GM08714 (cell line): ENCODE results near the gene SHPK.
"Not testable (repeated sequence)": the region's sequence is repeated elsewhere in the genome, so short reads cannot be mapped to it uniquely, and the experiment has no call there.

Source experiments
- H3K4me3 ChIP-seq: fragments of 200-500 bp; sonication (Bioruptor generic); 2 replicates; pipeline ENCODE4 v1.5.1; 2014; ENCODE audit warnings: mild to moderate bottlenecking, low read length, inconsistent platforms
- ZNF274 ChIP-seq: IDR thresholded peaks from 2 replicates; pipeline ENCODE4 v1.6.1; 2012; ENCODE audit warnings: mild to moderate bottlenecking, low read depth, low read length

Gene SHPK

DNA sequence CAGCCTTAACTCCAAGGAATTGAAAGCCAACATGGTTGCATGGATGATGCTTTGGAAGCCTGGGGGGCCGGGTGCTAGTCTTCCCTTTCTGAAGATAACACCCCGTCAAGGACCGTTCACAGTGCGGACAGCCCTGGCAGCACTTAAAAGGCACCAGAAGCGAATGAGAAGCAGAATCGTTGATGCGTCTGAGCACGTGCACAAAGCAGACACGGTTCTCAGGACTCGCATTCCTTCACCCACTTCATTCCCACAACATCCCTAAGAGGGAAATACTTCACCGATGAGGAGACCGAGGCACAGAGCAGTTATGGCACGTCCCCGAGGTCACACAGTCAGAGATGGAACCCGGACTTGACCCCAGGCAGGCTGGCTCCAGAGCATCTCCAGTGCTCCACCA lies 41.1 kb downstream of the SHPK start:
- no peak for TF ChIP-seq ZNF274

DNA sequence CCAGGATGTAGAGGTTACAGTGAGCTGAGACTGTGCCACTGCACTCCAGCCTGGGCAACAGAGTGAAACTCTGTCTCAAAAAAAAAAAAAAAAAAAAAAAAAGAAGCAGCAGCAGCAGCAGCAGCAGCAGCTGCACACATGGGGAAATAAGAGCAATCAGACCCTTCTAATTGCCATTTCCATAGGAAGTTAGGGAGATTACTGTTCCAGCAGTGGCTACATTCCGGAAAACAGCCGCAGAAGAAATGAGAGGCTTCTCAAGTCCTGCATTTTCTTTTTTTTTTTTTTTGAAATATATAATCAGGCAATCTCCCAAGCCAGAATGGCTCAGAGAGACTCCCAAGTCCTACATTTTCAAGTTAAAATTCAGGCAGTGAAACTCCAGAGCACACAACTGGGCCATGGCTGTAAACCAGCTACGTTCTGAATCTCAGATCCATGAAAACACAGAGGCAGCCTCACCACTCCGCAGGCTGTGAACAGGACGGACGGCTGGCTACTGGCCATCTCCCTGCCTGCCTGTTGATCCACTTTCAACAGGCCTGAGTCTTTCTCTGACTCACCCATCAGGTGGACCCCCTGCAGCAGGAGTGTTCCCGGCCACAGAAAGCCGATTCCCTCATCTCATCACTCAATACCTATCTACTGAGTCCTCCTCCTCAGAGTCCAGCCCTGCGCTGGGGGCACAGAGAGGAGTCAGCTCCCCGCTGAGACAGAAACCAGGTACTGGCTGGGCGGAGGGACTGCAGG lies 41.8 kb downstream of the SHPK start:
- no peak for TF ChIP-seq ZNF274
- H3K4me3 ChIP-seq, result no peak overlapping the region

More for the DNA sequence above, 41.1 kb downstream of the SHPK start:
- H3K4me3 ChIP-seq, result no peak overlapping the region

DNA sequence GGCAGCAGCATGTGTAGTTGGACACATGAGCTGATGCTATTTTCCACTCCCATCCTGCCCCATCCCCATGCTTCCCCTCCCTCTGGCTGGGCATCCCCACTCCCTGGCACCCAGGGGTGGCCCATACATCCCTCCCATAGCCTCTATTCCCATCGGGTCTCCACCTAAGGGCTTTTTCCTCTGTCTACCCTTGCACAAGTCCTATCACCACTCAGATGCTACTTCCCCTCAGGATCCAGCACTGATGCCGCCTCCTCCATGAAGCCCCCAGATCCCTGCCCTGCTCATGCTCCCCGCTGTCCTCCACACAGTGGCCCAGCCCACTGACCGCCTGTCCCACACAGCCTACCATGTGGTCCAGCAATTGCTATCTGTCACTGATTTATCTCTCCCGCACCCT lies 42.7 kb downstream of the SHPK start:
- no peak for TF ChIP-seq ZNF274
- no peak overlapping the region for H3K4me3 ChIP-seq

DNA sequence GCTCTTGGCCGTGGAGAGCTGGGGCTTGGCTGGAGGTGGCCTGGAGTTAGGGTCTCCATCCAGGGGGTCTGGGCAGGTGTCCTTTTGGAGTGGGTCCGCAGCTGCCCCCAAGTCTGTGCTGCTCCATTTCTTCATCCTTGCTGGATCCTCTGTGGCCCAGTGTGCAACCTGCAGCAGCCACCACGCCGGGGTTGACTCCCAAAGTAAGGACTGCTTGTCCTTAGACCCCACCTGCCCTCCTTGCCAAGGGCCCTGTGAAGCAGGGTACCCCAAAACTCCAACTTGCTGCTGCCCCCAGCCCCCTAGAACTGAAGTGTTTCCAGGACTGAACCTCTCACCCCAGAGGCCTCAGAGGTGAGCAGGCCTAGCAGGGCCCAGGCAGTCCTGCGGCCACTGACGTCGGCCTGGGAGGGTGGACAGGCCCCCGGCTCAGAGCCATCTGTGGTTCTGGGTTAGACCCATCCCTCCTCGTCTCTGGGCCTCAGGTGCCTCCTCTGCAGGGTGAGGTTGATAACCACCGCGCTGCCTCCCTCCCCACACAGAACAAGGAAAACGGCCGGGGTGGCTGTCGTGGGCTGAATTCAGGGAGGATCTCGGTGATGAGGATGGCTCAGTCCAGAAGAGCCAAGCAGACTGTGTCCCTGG lies 43.7 kb downstream of the SHPK start:
- no peak for TF ChIP-seq ZNF274
- H3K4me3 ChIP-seq, result no peak overlapping the region

DNA sequence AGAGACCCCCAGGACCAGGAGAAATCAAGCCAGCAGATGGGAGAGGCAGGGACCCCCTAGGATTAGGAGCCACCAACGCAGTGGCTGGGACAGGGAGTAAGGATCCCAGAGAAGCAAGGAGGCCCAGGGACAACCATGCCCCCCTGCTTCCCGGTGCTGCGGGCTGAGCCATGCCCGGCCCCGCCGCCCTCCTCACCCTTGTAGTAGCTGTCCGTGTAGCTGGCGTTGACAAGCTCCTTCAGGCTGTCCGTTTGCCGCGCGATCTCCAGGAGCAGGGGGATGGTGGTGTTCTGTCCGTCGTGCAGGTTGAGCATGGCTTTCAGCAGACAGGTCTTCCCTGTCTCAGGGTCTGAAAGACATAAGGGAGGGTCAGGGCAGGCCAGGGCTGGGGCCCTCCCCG lies 45.3 kb downstream of the SHPK start:
- TF ChIP-seq ZNF274, result no peak
- H3K4me3 ChIP-seq, result no peak overlapping the region

DNA sequence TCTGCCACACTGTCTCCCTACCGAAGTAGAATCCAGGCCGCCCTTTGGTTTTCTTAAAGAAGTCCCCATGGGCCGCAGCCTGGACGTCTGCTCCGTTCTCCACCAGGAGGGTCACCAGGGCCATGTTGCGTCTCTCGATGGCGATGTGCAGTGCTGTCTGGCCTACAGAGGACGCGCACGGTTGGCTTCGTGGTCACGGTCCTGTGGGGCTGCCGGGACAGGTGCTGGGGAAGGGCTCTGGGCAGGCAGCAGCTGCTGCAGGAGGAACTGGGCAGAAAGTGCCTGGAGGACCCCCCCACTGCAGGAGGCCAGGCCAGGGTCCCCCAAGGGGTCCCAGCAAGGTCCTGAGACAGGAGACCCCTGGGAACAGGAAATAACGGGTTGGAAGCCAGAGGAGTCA lies 45.8 kb downstream of the SHPK start:
- H3K4me3 ChIP-seq, result no peak overlapping the region
- no peak for TF ChIP-seq ZNF274

DNA sequence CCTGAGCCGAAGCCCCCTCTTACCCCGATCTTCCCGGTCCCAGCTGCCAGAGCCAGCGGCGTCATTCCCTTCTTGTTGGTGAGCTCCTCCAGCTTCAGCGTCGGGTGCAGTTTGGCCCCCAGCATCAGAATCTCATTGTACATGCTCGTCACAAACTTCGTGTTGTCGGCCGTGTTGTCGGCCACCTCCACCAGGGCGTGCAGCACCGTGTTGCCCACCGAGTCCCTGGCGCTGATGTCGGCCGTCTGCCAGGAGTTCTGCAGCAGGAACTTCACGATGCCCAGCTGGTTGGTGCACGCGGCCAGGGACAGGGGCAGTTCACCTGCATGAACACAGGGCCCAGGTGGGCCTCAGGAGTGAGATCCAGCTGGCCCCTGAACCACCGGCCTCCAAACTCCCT lies 46.3 kb downstream of the SHPK start:
- no peak overlapping the region for H3K4me3 ChIP-seq

DNA sequence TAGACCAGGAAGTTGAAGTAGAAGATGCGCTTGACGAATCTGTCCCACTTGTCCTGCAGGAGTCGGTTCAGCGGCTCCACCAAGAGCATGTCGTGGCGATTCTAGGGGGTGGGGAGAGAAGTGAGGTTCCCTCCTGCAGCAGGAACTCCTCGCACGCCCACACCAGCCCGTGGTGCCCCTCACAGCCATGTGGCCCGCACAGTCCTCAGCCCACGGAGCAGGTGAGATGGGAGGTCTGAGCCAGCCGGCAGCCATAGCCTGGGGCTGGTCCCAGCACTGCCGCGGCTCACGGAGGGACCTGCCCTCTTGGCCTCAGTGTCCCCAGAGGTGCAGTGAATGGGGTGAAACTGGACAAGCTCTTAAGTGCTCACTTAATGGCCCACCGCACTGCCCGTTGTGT lies 50.2 kb downstream of the SHPK start:
- no peak overlapping the region for H3K4me3 ChIP-seq
- no peak for TF ChIP-seq ZNF274

More for the DNA sequence above, 46.3 kb downstream of the SHPK start:
- TF ChIP-seq ZNF274, result no peak

DNA sequence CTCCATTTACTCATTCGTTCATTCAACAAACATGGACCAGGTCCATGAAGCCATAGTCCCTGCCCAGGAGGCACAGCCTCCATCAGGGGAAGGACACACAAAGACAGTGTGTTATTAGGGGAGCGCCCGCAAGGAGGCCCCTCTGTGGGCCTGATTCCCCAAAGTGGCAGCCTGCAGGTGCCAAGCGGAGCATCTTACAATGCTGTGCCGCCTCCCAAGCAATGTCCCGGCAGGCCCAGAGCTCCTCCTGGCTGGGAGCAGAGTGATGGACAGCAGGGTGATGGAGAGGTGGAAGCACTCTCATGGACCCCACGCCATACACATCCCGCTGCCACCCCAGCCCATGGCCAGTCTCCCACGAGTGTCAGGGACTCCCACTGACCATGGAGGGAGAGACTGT lies 52.6 kb downstream of the SHPK start:
- no peak for TF ChIP-seq ZNF274
- H3K4me3 ChIP-seq, result no peak overlapping the region

DNA sequence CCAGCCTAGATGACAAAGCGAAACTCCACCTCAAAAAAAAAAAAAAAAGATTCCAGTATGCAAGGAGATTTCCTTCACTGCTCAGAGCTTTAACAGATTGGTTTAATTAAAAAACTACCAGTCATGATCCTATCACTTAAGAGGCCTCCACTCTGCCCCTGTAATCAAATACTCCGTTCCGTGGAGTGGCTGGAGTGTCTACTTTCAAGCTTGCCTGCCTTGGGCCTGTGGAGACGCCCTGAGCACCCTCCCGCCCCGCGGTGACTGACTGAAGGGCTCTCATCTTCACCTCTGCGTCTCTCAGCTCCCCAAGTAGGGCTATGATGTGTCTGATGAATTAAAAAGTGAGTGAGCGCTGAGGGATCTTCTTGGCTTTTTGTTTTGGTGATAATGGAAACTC lies 53.1 kb downstream of the SHPK start:
- H3K4me3 ChIP-seq, result no peak overlapping the region
- no peak for TF ChIP-seq ZNF274

DNA sequence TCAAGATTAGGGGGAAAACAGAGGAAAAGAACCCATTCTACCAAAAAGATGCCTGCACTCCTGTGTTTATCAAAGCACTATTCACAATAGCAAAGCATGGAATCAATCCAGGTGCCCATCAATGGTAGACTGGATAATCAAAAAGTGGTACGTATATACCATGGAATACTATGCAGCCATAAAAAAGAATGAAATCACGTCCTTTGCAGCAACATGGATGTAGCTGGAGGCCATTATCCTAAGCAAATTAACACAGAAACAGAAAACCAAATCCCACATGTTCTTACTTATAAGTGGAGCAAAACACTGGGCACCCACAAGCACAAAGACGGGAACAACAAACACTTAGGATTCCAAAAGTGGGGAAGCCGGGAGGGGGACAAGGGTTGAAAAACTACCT lies 57.4 kb downstream of the SHPK start:
- not testable (repeated sequence) for H3K4me3 ChIP-seq

DNA sequence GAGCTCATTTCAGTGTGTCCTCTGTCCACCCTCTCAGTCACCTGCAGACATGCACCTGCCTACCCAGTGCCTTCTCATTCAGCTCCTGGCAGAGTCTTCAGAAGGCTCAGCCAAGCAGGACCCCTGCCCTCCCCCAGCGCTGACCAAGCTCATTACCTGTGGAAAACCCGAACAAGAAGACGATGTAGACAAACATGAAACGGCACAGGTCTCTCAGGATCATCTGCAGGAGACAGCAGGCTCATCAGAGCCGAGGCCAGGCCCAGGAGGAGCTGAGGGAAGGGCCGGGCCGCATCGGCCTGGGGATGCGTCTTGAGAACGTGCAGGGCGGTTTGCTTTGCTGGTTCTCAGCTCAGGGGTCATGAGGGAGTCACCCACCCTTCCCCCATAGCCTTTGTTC lies 59.1 kb downstream of the SHPK start:
- no peak for TF ChIP-seq ZNF274
- no peak overlapping the region for H3K4me3 ChIP-seq

DNA sequence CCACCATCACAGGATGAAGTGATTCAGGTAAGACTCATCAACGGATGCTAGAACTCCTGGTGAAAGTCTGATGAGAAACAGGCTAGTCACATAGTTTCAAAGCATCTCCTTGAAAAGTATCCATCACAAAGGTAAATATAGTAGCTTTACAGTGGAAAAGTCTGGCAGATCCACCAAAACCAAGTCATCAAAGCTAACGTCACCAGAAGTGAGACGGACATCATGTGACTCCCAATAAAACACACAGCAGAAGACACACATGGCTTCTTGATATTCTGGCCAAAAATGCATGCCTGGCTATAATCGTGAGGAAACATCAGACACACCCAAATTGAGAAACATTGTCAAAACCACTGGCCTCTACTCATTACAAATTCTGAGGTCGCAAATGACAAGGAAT lies 60.5 kb downstream of the SHPK start:
- no peak for TF ChIP-seq ZNF274
- H3K4me3 ChIP-seq, result no peak overlapping the region

DNA sequence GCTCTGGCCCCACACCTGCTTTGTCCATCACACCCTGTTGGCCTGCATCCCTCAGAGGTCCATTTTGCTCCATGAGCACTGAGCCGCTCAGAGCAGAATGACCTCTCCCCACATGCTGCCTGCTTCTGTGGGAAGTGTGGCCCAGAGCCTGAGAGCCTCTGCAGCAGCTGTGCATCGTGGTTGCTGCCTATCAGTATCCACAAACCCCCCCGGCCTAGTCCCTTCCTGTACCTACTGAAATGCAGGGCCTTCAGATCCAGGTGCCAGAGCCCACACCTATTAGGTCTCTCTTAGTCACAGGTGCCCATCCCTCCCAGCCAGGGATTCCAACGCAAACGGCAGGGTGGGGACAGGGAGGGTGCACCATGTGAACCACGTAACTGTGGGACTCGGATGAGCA lies 61.8 kb downstream of the SHPK start:
- no peak for TF ChIP-seq ZNF274
- H3K4me3 ChIP-seq, result no peak overlapping the region

DNA sequence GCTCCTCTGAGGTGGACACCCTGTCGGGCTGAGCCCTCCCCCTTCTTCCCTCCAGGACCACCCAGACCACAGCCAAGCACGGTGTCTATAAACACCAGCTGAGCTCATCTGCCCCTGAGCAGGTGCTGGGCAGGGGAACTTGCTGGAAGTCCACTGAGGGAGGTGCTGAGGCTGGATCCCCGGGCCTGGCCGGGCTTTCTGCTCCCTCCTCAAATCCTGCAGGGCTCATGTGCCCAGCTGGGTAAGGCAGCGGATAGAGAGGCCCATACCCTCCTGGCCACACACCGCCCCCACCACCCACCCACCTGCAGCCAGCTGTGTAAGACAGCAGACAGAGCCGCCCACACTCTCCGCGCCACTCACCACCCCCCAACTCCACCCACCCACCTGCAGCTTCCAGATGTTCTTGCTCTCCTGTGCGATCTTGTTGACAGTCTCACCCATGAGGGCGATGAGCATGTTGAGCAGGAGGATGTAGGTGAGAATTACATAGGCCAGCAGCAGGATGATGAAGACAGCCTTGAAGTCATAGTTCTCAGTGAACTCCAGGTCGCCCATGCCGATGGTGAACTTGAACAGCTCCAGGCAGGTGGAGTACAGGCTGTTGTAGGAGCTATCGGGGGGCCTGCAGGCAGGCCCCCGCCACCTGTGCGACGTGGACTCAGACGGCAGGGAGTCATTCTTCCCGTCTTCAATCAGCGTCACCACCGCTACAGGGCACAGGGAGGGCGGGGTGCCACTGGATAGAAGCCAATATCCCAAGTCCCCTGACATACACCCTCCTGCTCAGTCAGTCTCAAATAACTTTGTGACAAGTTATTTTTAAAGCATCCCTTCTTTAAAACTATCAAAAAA lies 62.6 kb downstream of the SHPK start:
- no peak overlapping the region for H3K4me3 ChIP-seq
- TF ChIP-seq ZNF274, result no peak
